OCI-LY7 (cell line): ENCODE measurements around the gene ZFHX3. TPM values are rescaled to one million over a fixed set of nuclear protein-coding genes. Genes with fewer than 3 reads are reported as not detected.

ENCODE experiments used
- BruUV-seq: library from RNA; stranded (reverse); fragments of 400-500 nt; replicated peaks from 2 replicates; lab custom pipeline; 2021; lab: Mats Ljungman, UMichigan
- CTCF ChIA-PET: fragments of 300-600 bp; sonication (Branson Sonifier 250); formaldehyde crosslinking; loops from one replicate; lab custom pipeline; 2022; ENCODE audit warnings: antibody characterized with exemption; ENCODE audit not compliant: unreplicated experiment; lab: Charles Lee
- POLR2A ChIA-PET: fragments of 300-600 bp; sonication (Branson Sonifier 250); formaldehyde crosslinking; loops from one replicate; lab custom pipeline; 2022; ENCODE audit warnings: antibody characterized with exemption; lab: Charles Lee
- DNase-seq: peaks from one replicate; pipeline ENCODE4 v3.0.0-alpha.2; 2015; ENCODE audit warnings: low spot score
- H2AFZ ChIP-seq: fragments of 200-600 bp; sonication (generic), shearing (Covaris generic); 2 replicates; pipeline ENCODE4 v1.6.1; 2014; ENCODE audit warnings: mild to moderate bottlenecking, antibody characterized with exemption, low read length, moderate library complexity
- H3K27ac ChIP-seq: fragments of 200-600 bp; sonication (generic); 2 replicates; pipeline ENCODE4 v1.5.1; 2014; ENCODE audit warnings: mixed run types, low read depth, mild to moderate bottlenecking, moderate library complexity, low read length, inconsistent platforms; ENCODE audit not compliant: poor library complexity, severe bottlenecking
- H3K36me3 ChIP-seq: fragments of 200-600 bp; sonication (generic); 2 replicates; pipeline ENCODE4 v1.6.1; 2014; ENCODE audit warnings: mild to moderate bottlenecking, antibody characterized with exemption, low read length, moderate library complexity, mixed read lengths; ENCODE audit not compliant: insufficient read depth
- H3K4me1 ChIP-seq: fragments of 200-600 bp; sonication (generic); 2 replicates; pipeline ENCODE4 v1.5.1; 2014; ENCODE audit warnings: mild to moderate bottlenecking, low read length; ENCODE audit not compliant: insufficient read depth, poor library complexity, severe bottlenecking
- H3K4me2 ChIP-seq: fragments of 200-600 bp; sonication (generic); 2 replicates; pipeline ENCODE4 v1.6.1; 2014; ENCODE audit warnings: mild to moderate bottlenecking, low read length
- H3K4me3 ChIP-seq: fragments of 200-600 bp; sonication (generic); 2 replicates; pipeline ENCODE4 v1.5.1; 2014; ENCODE audit warnings: mild to moderate bottlenecking, low read depth, low read length; ENCODE audit not compliant: poor library complexity, severe bottlenecking
- H3K79me2 ChIP-seq: fragments of 200-600 bp; sonication (generic); 2 replicates; pipeline ENCODE4 v1.6.1; 2016; ENCODE audit warnings: low read depth, mild to moderate bottlenecking, low read length, moderate library complexity, mixed read lengths; ENCODE audit not compliant: insufficient read depth
- H3K9me2 ChIP-seq: fragments of 200-600 bp; sonication (generic); 2 replicates; pipeline ENCODE4 v1.6.1; 2016; ENCODE audit warnings: mild to moderate bottlenecking, low read length, mixed read lengths; ENCODE audit not compliant: insufficient read depth
- H3K9me3 ChIP-seq: fragments of 200-600 bp; sonication (generic); 2 replicates; pipeline ENCODE4 v1.6.1; 2014; ENCODE audit warnings: mild to moderate bottlenecking, mixed run types, low read length, mixed read lengths
- H4K20me1 ChIP-seq: fragments of 200-600 bp; sonication (generic); 2 replicates; pipeline ENCODE4 v1.6.1; 2014; ENCODE audit warnings: mild to moderate bottlenecking, antibody characterized with exemption, low read length, moderate library complexity, mixed read lengths; ENCODE audit not compliant: insufficient read depth
- EZH2phosphoT487 ChIP-seq: fragments of 200-600 bp; sonication (generic); IDR thresholded peaks from 2 replicates; pipeline ENCODE4 v1.6.1; 2018; ENCODE audit warnings: low read depth, borderline replicate concordance, mild to moderate bottlenecking, mixed run types, antibody characterized with exemption, low read length, moderate library complexity, mixed read lengths
- intact Hi-C: fragments of 100-400 bp; cut with micrococcal nuclease; formaldehyde crosslinking; loops from one replicate; pipeline ENCODE4 v1.10.0; 2022; ENCODE audit not compliant: unreplicated experiment
- total RNA-seq, 2 experiments: library from RNA; depleted of rRNA in 1 of 2; stranded (reverse); fragments of >200 nt in 1 of 2; shearing (Covaris generic) in 1 of 2; gene quantifications; 2 replicates each; pipeline ENCODE4 v1.2.3, GENCODE V29; 2014 to 2022
- TF ChIP-seq, protein P1 (sequence below): fragments of 200-600 bp; sonication (generic); conservative IDR thresholded peaks from 2 replicates; pipeline ENCODE4 v1.5.1; 2014; ENCODE audit warnings: mild to moderate bottlenecking, antibody characterized with exemption, low read length, moderate library complexity, mixed read lengths

Gene ZFHX3
- total RNA-seq, 2 experiments from 2014 or later, result 1.3 to 6.2 TPM

- Histone ChIP-seq H3K4me3 (no peak overlapping the region), H2AFZ (no peak overlapping the region), H3K27ac (no peak overlapping the region), H3K9me3 (no peaks in the 10 kb centered on the region), H3K4me1 (no peaks in the 10 kb centered on the region), H3K79me2 (no peaks in the 10 kb centered on the region), H3K36me3 (no peaks in the 10 kb centered on the region), H4K20me1 (no peaks in the 10 kb centered on the region), H3K4me2 (no peak overlapping the region), H3K9me2 (no peaks in the 10 kb centered on the region)
- intact Hi-C loops, result no loop called here
- TF ChIP-seq, protein P1, sequence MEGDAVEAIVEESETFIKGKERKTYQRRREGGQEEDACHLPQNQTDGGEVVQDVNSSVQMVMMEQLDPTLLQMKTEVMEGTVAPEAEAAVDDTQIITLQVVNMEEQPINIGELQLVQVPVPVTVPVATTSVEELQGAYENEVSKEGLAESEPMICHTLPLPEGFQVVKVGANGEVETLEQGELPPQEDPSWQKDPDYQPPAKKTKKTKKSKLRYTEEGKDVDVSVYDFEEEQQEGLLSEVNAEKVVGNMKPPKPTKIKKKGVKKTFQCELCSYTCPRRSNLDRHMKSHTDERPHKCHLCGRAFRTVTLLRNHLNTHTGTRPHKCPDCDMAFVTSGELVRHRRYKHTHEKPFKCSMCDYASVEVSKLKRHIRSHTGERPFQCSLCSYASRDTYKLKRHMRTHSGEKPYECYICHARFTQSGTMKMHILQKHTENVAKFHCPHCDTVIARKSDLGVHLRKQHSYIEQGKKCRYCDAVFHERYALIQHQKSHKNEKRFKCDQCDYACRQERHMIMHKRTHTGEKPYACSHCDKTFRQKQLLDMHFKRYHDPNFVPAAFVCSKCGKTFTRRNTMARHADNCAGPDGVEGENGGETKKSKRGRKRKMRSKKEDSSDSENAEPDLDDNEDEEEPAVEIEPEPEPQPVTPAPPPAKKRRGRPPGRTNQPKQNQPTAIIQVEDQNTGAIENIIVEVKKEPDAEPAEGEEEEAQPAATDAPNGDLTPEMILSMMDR, result no peak
- no peak for TF ChIP-seq EZH2phosphoT487
- ChIA-PET CTCF (no interaction called here), POLR2A (no interaction called here)
- BruUV-seq, result no TSS peak
- no peak for DNase-seq
Measured at GRCh38 chr16:73065632-73066330, 17.9 kb upstream of the ZFHX3 start.

GRCh38 chr16:73064994-73065545 lies 17.1 kb upstream of the ZFHX3 start:
- DNase-seq, result no peak
- TF ChIP-seq EZH2phosphoT487, result no peak
- TF ChIP-seq, protein P1, result no peak
- Histone ChIP-seq H3K4me3 (no peak overlapping the region), H3K4me1 (peaks cover 2% of the 10 kb centered on the region), H3K4me2 (no peak overlapping the region), H3K27ac (no peak overlapping the region), H3K9me2 (no peaks in the 10 kb centered on the region), H3K36me3 (no peaks in the 10 kb centered on the region), H3K9me3 (no peaks in the 10 kb centered on the region), H4K20me1 (no peaks in the 10 kb centered on the region), H2AFZ (no peak overlapping the region), H3K79me2 (no peaks in the 10 kb centered on the region)
- intact Hi-C loops, result no loop called here
- POLR2A ChIA-PET, result no interaction called here
- CTCF ChIA-PET, result no interaction called here
- BruUV-seq, result no TSS peak
